ENCODE measurements around the gene KLF9. TPM values are rescaled to one million over a fixed set of nuclear protein-coding genes. Genes with fewer than 3 reads are reported as not detected.

KLF9 gene
- total RNA-seq, 1 donor from 2014 or later: 3.6 TPM

GRCh38 chr9:70442328-70442848 is 27.9 kb upstream of the KLF9 start:
- no peaks in the 10 kb centered on the region for H3K36me3 Mint-ChIP-seq

GRCh38 chr9:70441622-70442021 is 27.2 kb upstream of the KLF9 start:
- DNase-seq (ENCODE audit: low spot score in 2 of 2, unreplicated experiment in 2 of 2): no peak
- Mint-ChIP-seq H3K36me3 (no peaks in the 10 kb centered on the region), H3K27me3 (ENCODE audit: low read depth) (peaks cover 2% of the 10 kb centered on the region), H3K4me1 (peaks cover 3% of the 10 kb centered on the region), H3K9me3 (no peaks in the 10 kb centered on the region), H3K4me3 (no peak overlapping the region), H3K27ac (no peak overlapping the region)
- TF ChIP-seq CTCF (IDR thresholded peaks at IDR 0.05; ENCODE audit: unreplicated experiment): no peak

More at GRCh38 chr9:70442328-70442848, 27.9 kb upstream of the KLF9 start:
- peaks cover 2% of the 10 kb centered on the region for H3K27me3 Mint-ChIP-seq (ENCODE audit: low read depth)
- H3K9me3 Mint-ChIP-seq: no peaks in the 10 kb centered on the region
- no peak overlapping the region for H3K4me3 Mint-ChIP-seq
- DNase-seq (ENCODE audit: low spot score in 2 of 2, unreplicated experiment in 2 of 2): no peak
- H3K4me1 Mint-ChIP-seq: no peaks in the 10 kb centered on the region
- no peak overlapping the region for H3K27ac Mint-ChIP-seq
- TF ChIP-seq CTCF (IDR thresholded peaks at IDR 0.05; ENCODE audit: unreplicated experiment): no peak

GRCh38 chr9:70439991-70440706 is 25.7 kb upstream of the KLF9 start:
- no peaks in the 10 kb centered on the region for H3K9me3 Mint-ChIP-seq
- DNase-seq (ENCODE audit: low spot score in 2 of 2, unreplicated experiment in 2 of 2): no peak
- H3K4me3 Mint-ChIP-seq: no peak overlapping the region
- H3K36me3 Mint-ChIP-seq: no peaks in the 10 kb centered on the region
- H3K4me1 Mint-ChIP-seq: peaks cover 5% of the 10 kb centered on the region
- no peak overlapping the region for H3K27ac Mint-ChIP-seq
- TF ChIP-seq CTCF (IDR thresholded peaks at IDR 0.05; ENCODE audit: unreplicated experiment): no peak
- H3K27me3 Mint-ChIP-seq (ENCODE audit: low read depth): peaks cover 2% of the 10 kb centered on the region

- H3K27ac Mint-ChIP-seq: no peak overlapping the region
- no peak overlapping the region for H3K4me3 Mint-ChIP-seq
- DNase-seq (ENCODE audit: low spot score in 2 of 2, unreplicated experiment in 2 of 2): no peak
- H3K9me3 Mint-ChIP-seq: peaks cover 4% of the 10 kb centered on the region
- peaks cover 5% of the 10 kb centered on the region for H3K4me1 Mint-ChIP-seq
- peaks cover 2% of the 10 kb centered on the region for H3K27me3 Mint-ChIP-seq (ENCODE audit: low read depth)
- H3K36me3 Mint-ChIP-seq: no peaks in the 10 kb centered on the region
- TF ChIP-seq CTCF (IDR thresholded peaks at IDR 0.05; ENCODE audit: unreplicated experiment): no peak
Measured at GRCh38 chr9:70438341-70438928, 24.0 kb upstream of the KLF9 start.

- Mint-ChIP-seq H3K27ac (no peak overlapping the region), H3K27me3 (ENCODE audit: low read depth) (peaks cover 2% of the 10 kb centered on the region), H3K9me3 (peaks cover 12% of the 10 kb centered on the region), H3K4me1 (peaks cover 5% of the 10 kb centered on the region), H3K4me3 (no peak overlapping the region), H3K36me3 (no peaks in the 10 kb centered on the region)
- DNase-seq (ENCODE audit: low spot score in 2 of 2, unreplicated experiment in 2 of 2): no peak
- TF ChIP-seq CTCF (IDR thresholded peaks at IDR 0.05; ENCODE audit: unreplicated experiment): no peak
Measured at GRCh38 chr9:70435948-70436347, 21.5 kb upstream of the KLF9 start.
